Stimulated activated CD4-positive, alpha-beta T cell treated with anti-CD3 and anti-CD28 coated beads, Interleukin-1b, Interleukin-23, amount 100 ng/mL, for 24 hours (primary cell): ENCODE results near the gene TADA2B.

Source experiments
- DNase-seq, 4 experiments: peaks; one replicate each; pipeline ENCODE4 v3.0.0-alpha.2; 2020; ENCODE audit warnings: low read depth in 4 of 4, low spot score in 1 of 4

Gene TADA2B

GRCh38 chr4:7017446-7018048 is 25.6 kb upstream of the TADA2B start:
- DNase-seq = no peak

- no peak for DNase-seq
These were observed 24.9 kb upstream of the TADA2B start for GRCh38 chr4:7018281-7018680.

- DNase-seq = no peak
These were observed 23.8 kb upstream of the TADA2B start for GRCh38 chr4:7019367-7019766.

- no peak for DNase-seq
These were observed 22.9 kb upstream of the TADA2B start for GRCh38 chr4:7020290-7020689.

GRCh38 chr4:7020856-7021255 is 22.3 kb upstream of the TADA2B start:
- no peak for DNase-seq

- no peak for DNase-seq
These were observed 21.8 kb upstream of the TADA2B start for GRCh38 chr4:7021355-7021754.

- DNase-seq = no peak
These were observed 21.1 kb upstream of the TADA2B start for GRCh38 chr4:7021930-7022664.

GRCh38 chr4:7023486-7023885 is 19.7 kb upstream of the TADA2B start:
- DNase-seq = no peak

- no peak for DNase-seq
These were observed 19.3 kb upstream of the TADA2B start for GRCh38 chr4:7023901-7024300.

GRCh38 chr4:7024336-7024890 is 18.8 kb upstream of the TADA2B start:
- no peak for DNase-seq

- DNase-seq = no peak
These were observed 18.1 kb upstream of the TADA2B start for GRCh38 chr4:7025040-7025602.

- no peak for DNase-seq
These were observed 17.1 kb upstream of the TADA2B start for GRCh38 chr4:7026107-7026506.

GRCh38 chr4:7027284-7027683 is 15.9 kb upstream of the TADA2B start:
- DNase-seq = no peak

- DNase-seq = no peak
These were observed 15.3 kb upstream of the TADA2B start for GRCh38 chr4:7027913-7028312.

GRCh38 chr4:7029212-7029611 is 14.0 kb upstream of the TADA2B start:
- no peak for DNase-seq

GRCh38 chr4:7029921-7030320 is 13.3 kb upstream of the TADA2B start:
- no peak for DNase-seq

GRCh38 chr4:7030856-7031255 is 12.3 kb upstream of the TADA2B start:
- DNase-seq = no peak

- DNase-seq = no peak
These were observed 11.4 kb upstream of the TADA2B start for GRCh38 chr4:7031558-7032449.

GRCh38 chr4:7032596-7032995 is 10.6 kb upstream of the TADA2B start:
- DNase-seq = no peak

- DNase-seq = no peak
These were observed 8.7 kb upstream of the TADA2B start for GRCh38 chr4:7034262-7035081.

GRCh38 chr4:7037425-7037824 is 5.7 kb upstream of the TADA2B start:
- DNase-seq = no peak
